Cardiac muscle cell (in vitro differentiated cells and primary cell): ENCODE results near the gene CDH11. TPM values are rescaled to one million over a fixed set of nuclear protein-coding genes. Genes with fewer than 3 reads are reported as not detected.

Experiments
- DNase-seq, 2 donors: peaks; one replicate each; pipeline versions ENCODE4 v3.0.0 to v3.0.0-alpha.2; 2010 to 2017; ENCODE audit warnings: low read depth in 1 of 2, low spot score in 1 of 2
- H3K27ac ChIP-seq: fragments of 200-600 bp; sonication (generic); 2 replicates; pipeline ENCODE4 v1.5.1; 2016
- H3K27me3 ChIP-seq: fragments of 200-600 bp; sonication (generic); 2 replicates; pipeline ENCODE4 v1.6.0; 2016; ENCODE audit warnings: control low read depth
- H3K36me3 ChIP-seq: fragments of 200-600 bp; sonication (generic); 2 replicates; pipeline ENCODE4 v1.5.1; 2016; ENCODE audit warnings: control low read depth
- H3K4me1 ChIP-seq: fragments of 200-600 bp; sonication (generic); 2 replicates; pipeline ENCODE4 v1.8.1; 2017; ENCODE audit warnings: low read depth, mild to moderate bottlenecking, mixed run types
- H3K4me3 ChIP-seq: fragments of 200-600 bp; sonication (generic); 2 replicates; pipeline ENCODE4 v1.5.1; 2016; ENCODE audit warnings: mild to moderate bottlenecking
- H3K9me3 ChIP-seq: fragments of 200-600 bp; sonication (generic); 2 replicates; pipeline ENCODE4 v1.5.1; 2017; ENCODE audit warnings: low read depth, mild to moderate bottlenecking, control low read depth
- CTCF ChIP-seq: IDR thresholded peaks from 2 replicates; pipeline ENCODE4 v1.5.1; 2012; ENCODE audit warnings: low read depth, mild to moderate bottlenecking, low read length
- polyA plus RNA-seq: library from polyadenylated mRNA; unstranded; fragments of >200 nt; fragmentation: Nextera tagmentation; extraction: Ambion mirVana; gene quantifications from 2 replicates; pipeline ENCODE4 v1.2.1, GENCODE V29; 2016
- total RNA-seq: library from RNA; depleted of rRNA; stranded (reverse); fragments of >200 nt; gene quantifications from 2 replicates; pipeline ENCODE4 v1.2.3, GENCODE V29; 2016

The CDH11 gene
- total and polyA plus RNA-seq, 2 experiments from 2014 or later = 29.4 to 99.3 TPM

GRCh38 chr16:65124212-65124548 is 2.3 kb upstream of the CDH11 start:
- no peak for TF ChIP-seq CTCF
- Histone ChIP-seq H3K27ac (no peak overlapping the region), H3K4me1 (peaks cover 13% of the 10 kb centered on the region), H3K9me3 (no peaks in the 10 kb centered on the region), H3K4me3 (no peak overlapping the region), H3K36me3 (no peaks in the 10 kb centered on the region), H3K27me3 (peaks cover 20% of the 10 kb centered on the region)
- DNase-seq = no peak

- H3K27me3 ChIP-seq = peaks cover 20% of the 10 kb centered on the region
- H3K4me1 ChIP-seq = peaks cover 13% of the 10 kb centered on the region
- no peaks in the 10 kb centered on the region for H3K9me3 ChIP-seq
- DNase-seq = peak in 1 of 2 donors; percentile 20
- TF ChIP-seq CTCF = peak; percentile 8
- H3K36me3 ChIP-seq = no peaks in the 10 kb centered on the region
- H3K4me3 ChIP-seq = peak overlapping the region; percentile 56
- no peak overlapping the region for H3K27ac ChIP-seq
Observed at GRCh38 chr16:65123396-65124211, 1.7 kb upstream of the CDH11 start.

- H3K4me1 ChIP-seq = peaks cover 14% of the 10 kb centered on the region
- peak; percentile 55 to 81 for DNase-seq
- no peaks in the 10 kb centered on the region for H3K36me3 ChIP-seq
- H3K9me3 ChIP-seq = no peaks in the 10 kb centered on the region
- TF ChIP-seq CTCF = no peak
- no peak overlapping the region for H3K27ac ChIP-seq
- H3K27me3 ChIP-seq = peaks cover 20% of the 10 kb centered on the region
- H3K4me3 ChIP-seq = peak overlapping the region; percentile 56
Observed at GRCh38 chr16:65122724-65123395, 997 bp upstream of the CDH11 start.

- H3K9me3 ChIP-seq = no peaks in the 10 kb centered on the region
- no peaks in the 10 kb centered on the region for H3K36me3 ChIP-seq
- peaks cover 20% of the 10 kb centered on the region for H3K27me3 ChIP-seq
- no peak overlapping the region for H3K27ac ChIP-seq
- peak overlapping the region; percentile 56 for H3K4me3 ChIP-seq
- H3K4me1 ChIP-seq = peaks cover 21% of the 10 kb centered on the region
- peak; percentile 47 to 60 for DNase-seq
- TF ChIP-seq CTCF = no peak
Observed at GRCh38 chr16:65120831-65121721, 787 bp downstream of the CDH11 start.

GRCh38 chr16:65120461-65120830 is 1.4 kb downstream of the CDH11 start:
- no peak for DNase-seq
- Histone ChIP-seq H3K4me3 (peak overlapping the region; percentile 56), H3K4me1 (peaks cover 21% of the 10 kb centered on the region), H3K27ac (no peak overlapping the region), H3K9me3 (no peaks in the 10 kb centered on the region), H3K27me3 (peaks cover 20% of the 10 kb centered on the region), H3K36me3 (no peaks in the 10 kb centered on the region)
- no peak for TF ChIP-seq CTCF
